ENCODE measurements around the gene MFN1.
A peak's percentile ranks its signal among the peaks of the same experiment; 100 is the strongest.

Gene MFN1

DNA sequence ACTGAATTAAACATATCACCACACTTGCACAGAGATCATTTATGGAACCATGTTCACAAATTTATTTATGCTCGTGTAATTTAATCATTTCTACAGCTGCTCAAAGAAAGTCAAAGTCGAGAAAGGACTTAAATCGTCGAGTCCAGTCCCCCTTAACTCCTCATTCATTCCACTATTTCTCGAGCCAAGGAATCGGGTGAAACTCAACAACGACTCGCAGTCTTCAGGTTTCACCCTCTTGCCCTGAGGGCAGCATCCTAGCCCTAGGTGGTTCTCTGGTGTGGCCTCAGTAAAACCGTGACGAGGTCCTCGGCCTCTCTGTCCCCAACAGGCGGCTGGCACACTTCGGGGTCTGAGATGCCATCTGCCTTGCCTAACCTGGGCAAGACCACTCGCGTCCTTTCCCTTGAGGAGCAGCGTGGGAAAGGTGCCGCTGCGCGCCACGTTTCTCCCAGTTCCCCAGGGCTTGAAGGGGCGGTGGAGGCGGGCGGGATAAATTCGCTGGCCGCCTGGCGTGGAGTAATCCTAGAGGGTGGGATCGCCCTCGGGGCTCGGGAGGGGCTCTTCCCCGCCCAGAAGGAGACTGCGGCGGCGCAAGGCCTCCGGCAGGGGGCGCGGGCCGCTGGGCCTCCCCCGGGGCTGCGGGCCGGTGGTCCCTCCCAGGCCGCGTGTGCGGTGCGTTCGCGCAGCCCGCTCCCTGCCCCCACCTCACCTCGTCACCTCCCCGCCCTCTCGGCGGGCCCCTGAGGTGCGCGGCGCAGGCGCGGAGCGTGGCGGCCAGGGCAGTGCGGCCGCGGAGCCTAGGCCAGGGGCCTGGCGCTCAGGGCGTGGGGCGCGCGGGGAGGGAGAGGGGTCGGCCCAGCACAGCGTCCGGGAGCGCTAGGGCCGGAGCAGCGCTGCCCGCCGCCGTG, 25.0 kb upstream of the MFN1 start, which contains the start of gene ZNF639:
Gene ZNF639 (plus strand): TSS at position 746 of the 911 bp plus-strand sequence. CDS start 5,263 bp downstream, outside the sequence.
- DNase-seq (ENCODE audit: low spot score) = peak; percentile 95
- in situ Hi-C loops (cut with MboI; ENCODE audit: low pct_unique_long_range_greater_than_20kb, low sequenced_read_pairs, unreplicated experiment) = loop anchor here (10.0 to 25.0 kb wide), 2 partner anchors 242 to 885 kb away; partner anchors contain the start of gene ACTL6A
- TF ChIP-seq, protein P1, sequence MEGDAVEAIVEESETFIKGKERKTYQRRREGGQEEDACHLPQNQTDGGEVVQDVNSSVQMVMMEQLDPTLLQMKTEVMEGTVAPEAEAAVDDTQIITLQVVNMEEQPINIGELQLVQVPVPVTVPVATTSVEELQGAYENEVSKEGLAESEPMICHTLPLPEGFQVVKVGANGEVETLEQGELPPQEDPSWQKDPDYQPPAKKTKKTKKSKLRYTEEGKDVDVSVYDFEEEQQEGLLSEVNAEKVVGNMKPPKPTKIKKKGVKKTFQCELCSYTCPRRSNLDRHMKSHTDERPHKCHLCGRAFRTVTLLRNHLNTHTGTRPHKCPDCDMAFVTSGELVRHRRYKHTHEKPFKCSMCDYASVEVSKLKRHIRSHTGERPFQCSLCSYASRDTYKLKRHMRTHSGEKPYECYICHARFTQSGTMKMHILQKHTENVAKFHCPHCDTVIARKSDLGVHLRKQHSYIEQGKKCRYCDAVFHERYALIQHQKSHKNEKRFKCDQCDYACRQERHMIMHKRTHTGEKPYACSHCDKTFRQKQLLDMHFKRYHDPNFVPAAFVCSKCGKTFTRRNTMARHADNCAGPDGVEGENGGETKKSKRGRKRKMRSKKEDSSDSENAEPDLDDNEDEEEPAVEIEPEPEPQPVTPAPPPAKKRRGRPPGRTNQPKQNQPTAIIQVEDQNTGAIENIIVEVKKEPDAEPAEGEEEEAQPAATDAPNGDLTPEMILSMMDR (IDR thresholded peaks at IDR 0.05; ENCODE audit: extremely low read depth, insufficient read depth, missing control alignments) = peak; percentile 91

DNA sequence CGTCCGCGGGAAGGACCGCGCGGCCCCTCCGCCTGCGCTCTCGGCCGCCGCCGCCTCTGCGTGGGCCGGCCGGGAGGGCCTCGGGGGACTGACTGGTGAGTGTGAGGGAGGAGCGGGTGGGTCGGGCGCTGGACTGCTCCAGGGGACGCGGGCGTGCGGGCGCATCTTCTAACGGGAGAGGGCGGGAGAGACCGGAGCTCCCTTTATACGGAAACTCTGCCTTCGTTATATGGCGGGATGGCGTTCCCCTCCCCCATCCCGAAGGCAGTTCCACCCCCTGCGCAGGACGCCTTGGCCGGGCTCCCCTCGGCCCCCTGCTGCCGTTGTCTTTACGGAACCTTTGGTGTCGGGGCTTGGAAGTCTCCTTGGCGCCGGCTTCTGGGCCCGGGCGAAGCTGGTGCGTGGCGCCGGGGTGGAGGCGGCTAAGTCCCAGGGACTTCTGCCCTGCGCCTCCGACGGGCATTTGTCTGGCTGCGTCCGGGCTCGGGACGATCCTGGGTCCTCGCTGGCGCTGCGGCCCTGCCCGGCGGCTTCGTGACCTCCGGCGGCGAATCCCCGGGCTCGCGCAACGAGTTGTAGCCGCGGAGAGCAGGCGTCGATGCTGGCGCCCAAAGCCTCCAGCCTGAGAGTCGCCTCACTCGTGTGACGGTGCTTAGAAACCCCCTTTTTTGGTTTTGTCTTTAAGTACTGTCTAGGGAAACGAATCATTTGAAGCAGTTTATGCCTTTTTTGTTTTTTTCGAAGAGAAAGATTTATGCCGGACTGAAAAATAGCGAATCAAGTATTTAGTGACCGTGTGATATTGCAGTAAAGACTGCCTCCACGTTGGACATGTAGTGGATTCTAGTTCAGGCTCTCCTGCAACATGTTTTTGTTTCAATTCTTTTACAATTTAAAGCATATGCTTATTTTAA, 24.1 kb upstream of the MFN1 start:
- in situ Hi-C loops (cut with MboI; ENCODE audit: low pct_unique_long_range_greater_than_20kb, low sequenced_read_pairs, unreplicated experiment) = loop anchor here (10.0 to 25.0 kb wide), 2 partner anchors 241 to 886 kb away; partner anchors contain the start of gene ACTL6A
- peak; percentile 77 for DNase-seq (ENCODE audit: low spot score)

GRCh38 chr3:179324270-179324754, 23.2 kb upstream of the MFN1 start:
- in situ Hi-C loops (cut with MboI; ENCODE audit: low pct_unique_long_range_greater_than_20kb, low sequenced_read_pairs, unreplicated experiment) = loop anchor here (10.0 to 25.0 kb wide), 2 partner anchors 240 to 887 kb away; partner anchors contain the start of gene ACTL6A
- peak; percentile 45 for DNase-seq (ENCODE audit: low spot score)
- TF ChIP-seq, protein P1 (IDR thresholded peaks at IDR 0.05; ENCODE audit: extremely low read depth, insufficient read depth, missing control alignments) = no peak

More for the DNA sequence above, 24.1 kb upstream of the MFN1 start:
- TF ChIP-seq, protein P1 (IDR thresholded peaks at IDR 0.05; ENCODE audit: extremely low read depth, insufficient read depth, missing control alignments) = peak; percentile 13

- in situ Hi-C loops (cut with MboI; ENCODE audit: low pct_unique_long_range_greater_than_20kb, low sequenced_read_pairs, unreplicated experiment) = no loop called here
- TF ChIP-seq, protein P1 (IDR thresholded peaks at IDR 0.05; ENCODE audit: extremely low read depth, insufficient read depth, missing control alignments) = no peak
Measured at GRCh38 chr3:179330438-179330837, 17.1 kb upstream of the MFN1 start.

DNA sequence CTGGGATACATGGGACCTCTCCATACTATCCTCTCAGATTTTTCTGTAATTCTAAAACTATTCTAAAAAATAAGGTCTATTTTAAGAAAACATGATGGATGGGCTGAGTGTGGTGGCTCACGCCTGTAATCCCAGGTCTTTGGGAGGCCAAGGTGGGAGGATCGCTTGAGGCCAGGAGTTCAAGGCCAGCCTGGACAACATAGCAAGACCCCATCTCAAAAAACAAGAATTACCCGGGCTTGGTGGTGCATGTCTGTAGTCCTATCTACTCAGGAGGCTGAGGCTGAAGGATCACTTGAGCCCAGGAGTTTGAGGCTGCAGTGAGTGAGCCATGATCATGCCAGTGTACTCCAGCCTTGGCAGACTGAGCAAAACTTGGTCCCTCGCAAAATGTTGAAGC, 15.3 kb upstream of the MFN1 start:
- TF ChIP-seq, protein P1 (IDR thresholded peaks at IDR 0.05; ENCODE audit: extremely low read depth, insufficient read depth, missing control alignments) = no peak
- in situ Hi-C loops (cut with MboI; ENCODE audit: low pct_unique_long_range_greater_than_20kb, low sequenced_read_pairs, unreplicated experiment) = no loop called here
- DNase-seq (ENCODE audit: low spot score) = no peak

More at GRCh38 chr3:179330438-179330837, 17.1 kb upstream of the MFN1 start:
- no peak for DNase-seq (ENCODE audit: low spot score)

DNA sequence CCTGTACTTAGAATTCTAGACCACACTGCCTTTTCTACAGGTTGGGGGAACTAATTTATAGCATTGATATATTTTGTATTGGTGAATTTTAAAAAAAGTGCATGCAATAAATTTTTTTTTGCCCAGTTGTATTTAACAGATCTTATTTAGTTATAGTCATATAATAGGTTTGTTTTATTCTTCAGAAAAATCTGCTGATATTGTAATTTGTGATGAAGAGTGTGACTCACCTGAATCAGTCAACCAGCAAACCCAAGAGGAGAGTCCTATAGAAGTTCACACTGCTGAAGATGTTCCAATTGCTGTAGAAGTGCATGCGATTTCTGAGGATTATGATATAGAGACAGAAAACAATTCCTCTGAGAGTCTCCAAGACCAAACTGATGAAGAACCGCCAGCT, 14.4 kb upstream of the MFN1 start:
- in situ Hi-C loops (cut with MboI; ENCODE audit: low pct_unique_long_range_greater_than_20kb, low sequenced_read_pairs, unreplicated experiment) = no loop called here
- no peak for DNase-seq (ENCODE audit: low spot score)
- TF ChIP-seq, protein P1 (IDR thresholded peaks at IDR 0.05; ENCODE audit: extremely low read depth, insufficient read depth, missing control alignments) = no peak

Data from GM13977 (cell line).